Erythroblast (primary cell): ENCODE results near the gene ERCC1.

Experiments used
- GATA1 ChIP-seq: IDR thresholded peaks from 2 replicates; pipeline ENCODE4 v1.6.1; 2011; ENCODE audit warnings: low read depth, mild to moderate bottlenecking, control low read depth, low read length, moderate library complexity
- POLR2A ChIP-seq: IDR thresholded peaks from 2 replicates; pipeline ENCODE4 v1.6.1; 2011; ENCODE audit warnings: mild to moderate bottlenecking, low read length

DNA sequence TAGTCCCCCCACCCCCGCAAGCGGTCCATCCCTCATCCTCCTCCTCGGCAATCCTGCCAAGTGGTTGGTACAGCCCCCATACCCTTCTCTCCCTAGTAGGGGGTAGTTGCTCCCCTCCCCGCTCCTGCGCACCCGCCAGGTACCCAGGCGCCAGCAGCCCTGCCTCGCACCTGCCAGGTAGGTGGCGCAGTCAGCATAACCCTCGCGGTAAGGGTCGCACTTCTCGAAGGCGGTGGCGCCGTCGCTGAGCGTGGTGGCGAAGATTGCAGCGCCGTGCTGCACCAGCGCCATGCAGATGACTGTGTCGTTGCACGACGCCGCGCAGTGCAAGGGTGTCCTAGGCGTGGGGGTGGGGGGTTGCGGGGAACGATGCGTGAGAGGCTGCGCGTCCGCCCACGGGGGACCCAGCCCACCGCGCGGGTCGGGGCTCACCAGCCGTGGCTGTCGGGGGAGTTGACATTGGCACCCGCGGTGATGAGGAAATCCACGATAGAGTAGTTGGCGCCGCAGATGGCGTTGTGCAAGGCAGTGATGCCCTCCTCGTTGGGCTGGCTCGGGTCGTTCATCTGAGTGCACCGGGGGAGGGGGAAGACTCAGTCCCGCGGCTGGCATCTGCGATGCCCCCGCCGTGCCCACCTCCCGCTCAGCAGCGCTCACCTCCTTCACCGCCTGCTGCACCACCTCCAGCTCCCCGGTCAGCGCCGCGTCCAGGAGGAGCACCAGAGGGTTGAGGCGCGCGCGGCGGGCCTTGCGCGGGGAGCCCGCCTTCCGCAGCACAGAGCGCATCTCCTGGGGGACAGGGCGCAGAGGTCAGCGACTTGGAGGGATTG, 38.1 kb downstream of the ERCC1 start:
- TF ChIP-seq POLR2A: no peak
- no peak for TF ChIP-seq GATA1
